ENCODE measurements around the gene PRKCSH.

Gene PRKCSH

DNA sequence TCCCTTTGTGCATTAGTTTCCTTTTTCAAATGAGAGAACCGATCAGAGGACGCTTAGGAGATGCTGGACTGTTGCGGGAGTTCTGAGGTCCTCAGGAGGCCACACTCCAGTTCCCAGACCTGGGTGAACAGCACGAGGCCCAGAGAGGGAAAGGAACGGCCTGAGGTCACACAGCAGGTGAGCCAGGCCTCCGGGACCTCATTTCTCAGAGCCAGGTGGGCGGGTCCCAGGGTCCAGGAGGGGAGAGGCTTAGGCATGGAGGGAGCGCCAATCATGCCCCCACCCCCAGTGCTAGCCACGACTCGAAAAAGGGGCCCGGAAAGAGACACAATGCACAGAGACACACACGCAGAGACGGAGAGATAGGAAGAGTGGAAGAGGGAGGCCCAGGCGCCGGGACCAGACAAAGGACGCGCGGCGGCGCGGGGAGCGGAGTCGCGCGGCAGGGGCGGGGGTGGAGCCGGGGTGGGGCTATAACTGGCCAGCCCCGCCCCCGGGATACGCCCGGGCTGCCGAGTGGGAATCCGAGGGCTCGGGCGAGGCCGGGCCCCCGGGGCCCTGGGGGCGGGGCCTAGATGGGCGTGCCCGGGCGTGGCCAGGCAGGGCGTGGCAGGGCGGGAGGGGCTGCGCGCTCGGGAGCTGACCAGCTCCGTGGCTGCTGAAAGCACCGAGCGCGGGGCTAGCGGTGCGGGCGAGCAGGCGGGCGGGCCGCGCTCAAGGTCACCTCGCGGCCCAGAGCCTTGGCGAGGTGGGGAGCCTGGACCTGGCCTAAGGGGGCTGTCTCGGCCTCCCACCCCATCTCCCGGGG is 43.9 kb downstream of the PRKCSH start:
- no peak for FAIRE-seq

DNA sequence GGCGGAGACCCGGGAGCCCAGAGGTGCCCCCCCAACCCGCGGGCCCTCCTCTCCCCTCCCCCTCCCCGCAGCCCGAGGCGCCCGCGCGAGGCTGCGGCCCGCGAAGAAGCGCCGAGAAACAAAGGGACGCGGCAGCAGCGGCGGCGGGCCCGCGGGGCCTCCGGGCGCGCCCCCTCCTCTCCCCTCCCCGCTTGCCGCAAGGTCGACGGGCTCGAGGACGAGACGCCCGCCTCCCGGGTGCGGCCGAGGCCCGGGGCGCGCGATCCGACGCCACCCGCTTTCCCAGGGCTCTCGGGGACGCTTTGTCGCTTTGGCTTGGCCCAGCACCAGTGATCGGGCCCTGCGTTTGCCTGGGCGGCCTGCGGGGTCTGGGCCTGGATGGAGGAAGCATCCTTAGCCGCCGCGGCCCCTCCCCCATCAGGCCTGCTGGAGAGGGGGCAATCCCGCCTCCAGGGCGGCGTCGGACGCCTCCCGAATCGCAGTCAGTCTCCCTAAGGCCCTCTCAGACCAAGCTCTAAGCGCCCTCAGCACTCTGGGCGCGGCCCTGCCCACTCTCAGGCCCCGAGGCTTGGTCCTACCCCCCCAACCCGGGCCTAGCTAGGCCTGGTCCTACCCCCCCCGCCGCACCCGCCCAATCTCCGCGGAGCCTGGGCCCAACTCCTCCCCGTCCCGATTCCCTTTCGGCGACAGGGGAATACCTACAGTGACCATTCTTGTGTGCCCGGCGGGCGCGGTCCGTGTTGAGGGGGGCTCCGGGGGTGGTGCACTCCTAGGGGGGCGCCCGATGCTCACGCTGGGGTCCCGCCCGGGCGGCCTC is 44.7 kb downstream of the PRKCSH start:
- no peak for FAIRE-seq

DNA sequence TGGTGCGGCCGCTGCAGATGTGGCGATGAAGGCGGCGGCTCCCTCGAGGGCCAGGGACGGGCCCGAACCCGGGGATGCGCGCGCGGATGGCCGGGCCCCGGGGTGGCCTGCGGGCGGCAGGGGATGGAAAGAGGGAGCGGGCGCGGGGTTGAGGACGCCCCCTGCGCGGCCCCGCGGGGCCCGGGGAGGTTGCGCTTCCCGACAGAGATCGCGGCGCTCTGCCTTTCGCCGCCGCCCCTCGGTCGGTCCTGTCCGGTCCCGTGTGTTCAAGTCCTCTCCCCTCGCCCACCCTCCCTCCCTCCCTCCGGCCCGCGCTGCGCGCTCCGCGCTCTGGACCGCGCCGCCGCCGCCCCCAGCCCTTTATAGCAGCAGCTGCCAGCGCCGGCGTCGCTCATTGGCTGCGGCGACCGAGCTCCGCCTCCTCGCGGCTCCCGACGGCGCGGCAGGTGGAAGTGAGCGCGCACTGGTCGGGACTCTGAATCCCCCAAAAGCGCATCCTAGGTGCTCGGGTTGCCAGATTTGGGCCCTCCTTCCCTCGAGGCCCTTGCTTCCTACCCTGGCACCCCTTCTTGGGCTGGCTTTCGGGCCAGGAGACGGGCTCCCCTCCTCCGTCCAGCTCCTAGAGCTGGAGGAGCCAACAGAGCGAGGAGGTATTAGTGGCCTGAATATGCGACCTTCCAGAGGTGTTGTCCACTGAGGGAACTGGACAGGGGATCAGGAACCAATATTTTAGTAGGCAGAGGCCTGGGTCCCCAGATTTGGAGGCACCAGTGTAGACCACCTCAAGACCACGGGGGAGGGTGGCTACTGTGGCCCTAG is 45.5 kb downstream of the PRKCSH start, which contains the start of gene ELAVL3:
Gene ELAVL3 (minus strand): TSS at position 332 of the 819 bp plus-strand sequence. CDS start 438 bp downstream, outside the sequence.
- FAIRE-seq = no peak

DNA sequence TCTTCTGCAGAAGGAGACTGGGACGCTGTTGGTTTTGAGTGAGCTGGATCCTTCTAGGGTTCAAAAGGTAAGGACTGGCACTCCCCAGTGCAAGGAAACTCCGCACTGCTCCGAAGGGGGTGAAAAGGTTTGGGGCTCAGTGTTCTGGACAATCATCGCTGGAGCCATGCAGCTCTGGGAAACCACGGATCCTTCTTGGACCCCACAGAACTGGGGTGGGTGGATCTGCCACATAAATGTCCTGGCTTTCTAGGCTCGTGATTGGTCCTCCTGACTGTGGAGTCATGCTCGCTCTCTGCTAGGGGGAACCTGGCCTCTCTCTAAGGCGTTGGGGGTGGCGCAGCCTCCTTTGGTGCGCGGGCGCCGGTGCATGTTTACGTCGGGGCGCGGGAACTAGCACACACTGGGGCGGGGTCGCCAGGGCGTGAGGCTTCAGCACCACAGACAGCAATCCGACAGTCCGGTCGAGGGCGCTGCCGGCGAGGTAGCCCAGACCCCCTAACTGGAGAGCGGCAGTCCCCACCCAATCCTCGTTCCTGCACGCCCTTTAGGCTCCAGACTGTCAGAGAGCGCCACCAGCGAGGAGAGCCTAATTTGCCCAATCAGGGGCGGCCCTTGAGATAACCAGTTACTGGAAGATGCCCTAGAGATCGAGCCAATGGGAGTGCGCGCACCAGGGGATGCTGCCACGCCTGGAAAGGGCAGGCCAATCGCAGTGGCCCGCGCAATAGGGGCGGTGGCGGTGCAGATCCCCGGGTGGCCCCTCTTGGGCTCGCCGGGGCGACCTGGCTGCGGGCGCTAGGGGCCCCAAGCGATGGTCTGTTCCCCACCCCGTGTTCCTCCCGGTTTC is 46.3 kb downstream of the PRKCSH start:
- no peak for FAIRE-seq

DNA sequence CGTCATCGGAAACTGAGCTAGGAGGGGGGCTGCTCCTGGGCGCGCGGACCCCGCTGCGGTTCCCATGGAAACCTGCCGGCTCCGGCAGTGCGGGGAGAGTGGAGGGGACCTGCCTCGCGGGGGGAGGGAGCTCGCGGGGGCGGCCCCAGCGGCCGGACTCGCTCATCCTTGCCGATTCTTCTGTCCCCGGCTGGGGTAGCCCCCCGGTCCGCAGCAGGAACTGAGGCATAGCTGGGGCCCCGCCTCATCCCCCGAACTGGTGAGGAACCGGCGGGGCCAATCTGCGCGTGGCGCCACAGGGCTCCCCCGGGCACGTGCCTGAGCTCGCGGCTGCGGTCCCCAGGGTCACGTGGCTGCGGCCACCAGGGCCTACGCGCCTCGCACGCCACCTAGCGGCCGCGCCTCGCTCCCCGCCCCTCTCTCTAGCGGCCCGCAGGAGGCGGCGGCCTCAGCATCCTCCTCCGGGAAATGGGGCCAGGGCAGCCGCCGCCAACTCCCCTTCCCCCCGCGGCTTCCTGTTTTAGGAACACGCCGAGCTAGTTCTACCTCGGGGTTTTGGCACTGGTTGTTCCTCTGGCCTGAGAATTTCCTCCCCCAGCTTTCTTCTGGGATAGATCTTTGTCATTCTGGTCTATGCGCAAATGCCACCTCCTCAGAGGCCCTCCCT is 47.1 kb downstream of the PRKCSH start:
- FAIRE-seq = no peak

DNA sequence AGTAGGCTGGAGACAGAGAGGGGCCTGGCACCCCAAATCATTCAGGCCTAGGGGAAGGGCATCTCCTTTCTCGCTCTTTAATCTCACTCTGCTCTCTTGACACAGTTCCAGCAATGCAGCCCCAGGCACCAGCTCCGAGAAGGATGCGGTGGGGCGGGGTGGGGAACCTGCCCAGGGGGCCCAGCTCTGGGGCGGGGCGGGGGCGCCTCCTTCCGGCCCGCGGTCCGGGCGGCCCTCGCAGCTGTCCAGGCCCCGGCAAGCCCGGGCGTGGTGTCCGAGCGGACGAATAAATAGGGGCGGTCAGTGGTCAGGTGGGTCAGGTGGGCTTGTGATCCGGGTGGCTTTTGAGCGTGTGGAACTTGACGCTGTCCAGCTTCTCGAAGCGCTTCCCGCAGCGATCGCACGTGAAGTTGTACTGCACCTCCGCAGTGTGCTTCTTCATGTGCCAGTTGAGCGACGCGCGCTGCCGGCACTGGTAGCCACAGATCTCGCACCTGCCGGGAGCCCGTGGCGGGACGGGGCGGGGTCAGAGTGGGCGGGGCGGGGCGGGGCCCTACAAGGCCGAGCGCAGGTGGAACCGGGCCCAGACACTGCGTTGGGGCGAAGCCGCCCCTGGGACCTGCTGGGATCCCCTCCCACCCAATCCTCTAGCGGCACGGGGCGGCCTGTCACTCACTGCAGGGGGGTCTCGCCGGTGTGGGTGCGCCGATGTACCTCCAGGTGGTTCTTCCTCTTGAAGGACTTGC is 48.1 kb downstream of the PRKCSH start:
- no peak for FAIRE-seq

DNA sequence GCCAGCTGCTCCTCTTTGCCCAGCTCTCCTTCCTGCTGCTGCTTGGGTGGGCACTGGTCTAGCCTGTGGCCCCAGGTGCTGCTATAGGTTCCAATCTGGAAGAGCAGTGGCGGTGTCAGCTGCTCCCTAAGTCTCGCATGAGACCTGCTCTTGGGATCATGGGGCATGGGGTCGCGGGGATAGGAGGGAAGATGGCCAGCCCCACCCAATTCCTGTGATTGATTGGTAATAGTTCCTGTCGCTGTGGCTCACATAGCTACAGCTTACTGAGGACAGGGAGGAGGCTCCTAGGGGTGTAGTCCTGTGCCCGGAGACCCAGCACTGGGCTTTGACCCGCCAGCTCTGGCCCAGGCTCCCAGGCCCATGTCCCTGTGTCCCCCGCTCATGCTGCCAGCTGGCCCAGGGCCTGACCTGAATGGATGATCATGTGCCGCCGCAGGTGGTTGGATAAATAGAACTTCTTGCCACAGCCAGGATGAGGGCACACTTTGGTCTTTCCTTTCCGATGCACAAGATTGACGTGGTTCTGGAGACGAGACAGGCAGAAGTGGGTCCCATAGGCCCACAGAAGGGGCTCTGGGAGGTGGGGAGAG is 49.9 kb downstream of the PRKCSH start:
- no peak for FAIRE-seq

DNA sequence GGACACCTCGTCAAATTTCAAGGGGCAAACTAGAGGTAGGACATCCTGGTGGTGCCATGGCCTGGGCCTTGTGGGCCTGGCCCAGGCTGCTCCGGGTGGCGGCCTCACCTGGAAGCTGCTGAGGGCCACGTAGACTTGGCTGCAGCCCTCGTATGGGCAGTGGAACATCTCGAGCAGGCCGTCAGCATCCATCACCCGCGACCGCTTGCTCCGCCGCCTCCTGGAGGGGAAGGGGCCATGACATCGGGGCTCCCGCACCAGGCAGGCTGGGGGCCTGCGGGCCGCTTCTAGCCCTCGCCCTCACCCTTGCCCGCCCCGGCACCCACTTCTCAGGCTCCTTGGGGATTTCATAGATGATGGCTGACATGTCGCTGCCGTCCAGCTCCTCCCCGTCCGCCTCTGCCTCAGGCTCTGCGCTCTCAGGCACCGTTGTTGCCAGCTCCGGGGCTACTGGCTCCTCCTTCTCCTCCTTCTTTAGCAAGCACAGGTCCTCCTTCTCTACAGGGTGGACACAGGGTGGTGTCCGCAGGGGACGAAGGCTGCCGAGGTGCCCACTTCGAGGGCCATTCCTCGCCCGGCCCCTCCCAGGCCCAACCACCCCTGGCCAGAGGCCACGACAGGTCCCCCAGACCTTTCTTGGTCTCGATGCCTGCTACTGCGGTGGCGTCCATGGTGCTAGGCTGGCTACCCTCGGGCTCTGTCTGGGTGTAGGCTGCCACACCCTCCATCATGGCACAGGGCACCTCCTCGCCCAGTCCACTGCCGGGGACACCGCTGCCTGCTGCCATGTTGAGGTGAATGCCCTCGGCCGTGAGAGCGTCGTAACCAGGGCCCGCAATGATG is 51.4 kb downstream of the PRKCSH start:
- FAIRE-seq = no peak

DNA sequence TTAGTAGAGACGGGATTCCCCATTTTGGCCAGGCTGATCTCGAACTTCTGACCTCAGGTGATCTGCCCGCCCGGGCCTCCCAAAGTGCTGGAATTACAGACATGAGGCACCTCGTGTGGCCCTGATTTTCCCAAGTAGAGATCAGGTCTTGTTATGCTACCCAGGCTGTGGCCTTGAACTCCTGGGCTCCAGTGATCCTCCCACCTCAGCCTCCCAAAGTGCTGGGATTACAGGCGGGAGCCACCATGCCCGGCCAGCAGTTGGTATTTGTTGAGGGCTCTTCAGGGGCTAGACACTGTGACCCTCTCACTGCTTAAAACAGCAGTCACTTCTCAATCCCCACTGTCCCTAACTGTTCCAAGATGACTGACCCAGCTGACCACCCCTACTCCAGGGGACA is 53.9 kb downstream of the PRKCSH start:
- FAIRE-seq = no peak

DNA sequence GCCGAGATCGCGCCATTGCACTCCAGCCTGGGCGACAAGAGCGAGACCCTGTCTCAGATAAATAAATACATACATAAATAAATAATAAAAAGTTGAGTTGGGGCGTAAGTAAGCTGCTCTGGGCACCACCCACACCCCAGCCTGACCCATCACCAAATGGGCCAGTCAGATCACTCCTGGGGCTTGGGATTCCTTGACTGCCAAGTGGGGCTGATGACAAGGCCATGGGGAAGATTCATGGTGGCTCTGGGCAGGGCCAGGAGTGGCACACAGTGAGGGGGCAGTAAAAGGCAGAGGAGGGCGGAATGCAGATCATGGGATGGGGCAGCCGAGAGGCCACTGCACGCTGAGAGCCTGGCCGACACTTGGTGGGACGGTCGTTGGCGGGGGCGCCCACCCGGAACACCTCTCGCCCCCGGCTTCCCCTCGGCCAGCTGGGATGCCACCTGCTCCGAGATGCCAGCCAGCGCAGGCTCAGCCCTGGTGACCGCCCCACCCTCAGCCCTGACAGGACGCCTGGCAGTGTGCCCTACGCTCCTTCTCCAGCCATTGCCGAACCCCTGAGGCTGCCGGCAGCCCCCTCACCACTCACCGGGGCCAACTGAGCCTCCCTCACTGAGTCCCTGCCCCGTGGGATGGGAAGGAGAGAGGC is 59.3 kb downstream of the PRKCSH start:
- FAIRE-seq = no peak

DNA sequence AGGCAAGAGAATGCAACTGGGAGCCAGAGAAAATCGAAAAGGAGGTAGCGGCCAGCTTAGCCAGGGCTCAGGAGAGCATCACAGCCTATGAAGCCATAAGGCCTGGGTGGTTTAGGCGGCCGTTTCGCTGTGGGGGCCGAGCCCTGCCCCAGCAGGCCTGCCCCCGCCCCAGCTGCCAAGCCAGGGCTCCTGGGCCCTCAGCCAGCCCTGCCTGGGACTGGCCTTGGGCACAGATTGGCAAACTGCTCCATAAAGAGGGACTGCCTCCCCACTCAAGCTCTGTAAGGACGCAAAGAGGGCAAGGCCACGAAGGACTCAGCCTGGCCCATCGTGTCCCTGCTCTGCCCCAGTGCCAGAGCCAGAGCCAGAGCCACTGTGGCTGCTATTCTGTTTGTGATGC is 60.0 kb downstream of the PRKCSH start:
- no peak for FAIRE-seq

DNA sequence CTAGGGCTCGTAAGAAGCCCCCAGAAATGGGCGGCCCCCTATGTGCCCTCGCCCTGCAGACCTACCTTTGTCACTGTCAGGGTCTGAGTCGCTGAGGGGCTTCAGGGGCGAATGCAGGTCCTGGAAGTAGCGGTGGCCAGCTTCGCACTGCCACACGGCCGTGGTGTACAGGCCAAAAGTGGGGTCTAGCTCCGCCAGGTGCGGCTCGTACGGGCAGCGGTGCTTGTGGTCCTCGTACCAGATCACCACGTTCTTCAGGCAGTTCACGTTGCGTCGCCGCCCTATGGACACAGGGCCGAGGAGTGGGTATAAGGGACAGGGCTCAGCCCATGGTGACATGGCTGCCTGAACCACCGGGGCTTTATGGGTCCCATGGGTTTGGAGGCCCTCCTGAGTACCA is 60.5 kb downstream of the PRKCSH start:
- no peak for FAIRE-seq

DNA sequence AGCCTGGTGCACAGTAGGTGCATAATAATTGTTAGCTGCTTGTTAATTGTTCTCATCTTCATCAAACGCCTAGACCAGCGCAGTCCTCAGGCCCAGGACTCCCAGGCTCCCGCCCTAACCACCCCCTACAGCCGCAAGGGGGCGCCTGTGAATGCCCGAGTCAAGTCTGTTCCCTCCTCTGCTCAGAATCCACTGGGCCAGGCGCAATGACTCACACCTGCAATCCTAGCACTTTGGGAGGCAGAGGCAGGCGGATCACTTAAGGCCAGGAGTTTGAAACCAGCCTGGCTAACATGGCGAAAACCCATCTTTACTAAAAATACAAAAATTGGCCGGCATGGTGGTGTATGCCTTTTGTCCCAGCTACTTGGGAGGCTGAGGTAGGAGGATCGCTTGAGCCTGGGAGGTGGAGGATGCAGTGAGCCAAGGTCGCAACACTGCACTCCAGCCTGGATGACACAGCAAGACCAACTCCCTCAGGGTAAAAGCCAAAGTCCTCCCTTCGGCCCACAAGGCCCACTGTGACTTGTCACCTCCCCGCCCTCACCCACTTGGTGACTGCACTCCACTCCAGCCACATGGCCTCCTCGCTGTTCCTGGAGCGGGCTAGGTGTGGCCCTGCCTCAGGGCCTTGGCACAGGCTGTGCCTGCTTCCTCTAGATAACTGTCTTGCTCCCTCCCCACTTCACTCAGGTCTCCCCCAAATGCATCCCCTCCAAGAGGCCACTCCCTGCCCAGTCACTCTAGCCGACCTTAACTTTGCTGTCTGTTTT is 61.1 kb downstream of the PRKCSH start:
- peak; percentile 35 for FAIRE-seq

DNA sequence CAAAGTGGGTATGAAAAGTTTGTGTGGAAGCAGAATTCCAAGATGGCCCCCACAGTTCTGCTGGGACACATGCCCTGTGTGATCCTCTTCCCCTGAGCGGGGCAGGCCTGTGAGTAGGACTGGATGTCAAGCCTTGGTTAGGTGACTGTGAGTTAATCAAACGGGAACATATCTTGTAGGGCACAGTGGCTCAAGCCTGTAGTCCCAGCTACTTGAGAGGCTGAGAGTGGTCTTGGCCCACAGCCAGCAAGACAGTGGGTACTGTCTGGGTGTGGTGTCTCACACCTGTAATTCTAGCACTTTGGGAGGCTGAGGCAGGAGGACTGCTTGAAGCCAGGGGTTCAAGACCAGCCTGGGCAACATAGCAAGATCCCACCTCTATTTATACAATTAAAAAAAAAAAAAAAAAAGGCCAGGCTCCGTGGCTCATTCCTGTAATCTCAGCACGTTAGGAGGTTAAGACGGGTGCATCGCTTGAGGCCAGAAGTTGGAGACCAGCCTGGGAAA is 63.8 kb downstream of the PRKCSH start:
- no peak for FAIRE-seq

DNA sequence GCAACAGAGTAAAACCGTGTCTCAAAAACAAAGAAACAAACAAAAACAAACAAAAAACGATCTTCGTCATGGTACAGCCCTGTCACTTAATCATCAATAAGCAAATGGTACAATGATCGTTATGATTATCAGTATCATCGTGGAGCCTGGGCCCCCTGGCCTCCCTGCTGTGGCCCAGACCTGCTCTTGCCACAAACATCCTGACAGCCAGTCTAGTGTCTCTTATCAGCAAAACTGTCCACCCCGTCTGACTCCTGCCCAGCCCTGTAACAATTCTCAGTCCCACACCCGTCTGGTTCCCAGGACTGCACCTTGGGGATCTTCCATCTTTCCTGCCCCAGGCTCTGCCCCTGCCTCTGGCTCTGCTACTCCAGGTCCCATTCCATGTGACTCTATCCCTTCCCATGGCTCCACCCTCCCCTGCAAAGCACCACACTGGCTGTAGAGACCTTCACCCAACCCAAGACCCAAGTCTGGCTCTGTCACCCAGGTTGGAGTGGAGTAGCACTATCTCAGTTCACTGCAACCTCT is 64.5 kb downstream of the PRKCSH start:
- no peak for FAIRE-seq
